RWPE1 (cell line): ENCODE data around the gene NEURL1B.
"Not testable (repeated sequence)": the region's sequence is repeated elsewhere in the genome, so short reads cannot be mapped to it uniquely, and the experiment has no call there.

Source experiments
- CTCF ChIA-PET: fragments of 350-600 bp; sonication (Branson Sonifier 250); formaldehyde crosslinking; extraction: SDS; loops from one replicate; lab custom pipeline; 2021; lab: Yijun Ruan, JAX
- POLR2A ChIA-PET: fragments of 400-600 bp; formaldehyde crosslinking; extraction: SDS; loops from one replicate; lab custom pipeline; 2020; ENCODE audit warnings: antibody characterized with exemption; ENCODE audit not compliant: low non-redundant PET; lab: Yijun Ruan, JAX
- DNase-seq: peaks from one replicate; pipeline ENCODE4 v3.0.0; 2012; ENCODE audit warnings: low spot score
- H3K27ac ChIP-seq: fragments of 450-650 bp; 2 replicates; pipeline ENCODE4 v1.5.1; 2017
- CTCF ChIP-seq: fragments of 450-650 bp; conservative IDR thresholded peaks from 2 replicates; pipeline ENCODE4 v1.5.1; 2017; ENCODE audit warnings: low read depth, mild to moderate bottlenecking

NEURL1B gene

GRCh38 chr5:172646716-172647285 lies 5.7 kb downstream of the NEURL1B start:
- DNase-seq, result no peak
- ChIA-PET POLR2A (no interaction called here), CTCF (interaction anchor here (0.7 to 1.1 kb wide), 3 partner anchors 21 to 167 kb away, joined by 3 read pairs; no protein-coding TSS in a partner anchor)
- TF ChIP-seq CTCF, result no peak
- H3K27ac ChIP-seq, result peak overlapping the region; percentile 71

- no peak for TF ChIP-seq CTCF
- POLR2A ChIA-PET, result no interaction called here
- DNase-seq, result peak; percentile 48
- peak overlapping the region; percentile 71 for H3K27ac ChIP-seq
- CTCF ChIA-PET, result interaction anchor here (1.1 kb wide), 1 partner anchor 168 kb away, joined by 3 read pairs; no protein-coding TSS in a partner anchor
Observed at GRCh38 chr5:172647352-172648012, 6.4 kb downstream of the NEURL1B start.

GRCh38 chr5:172648013-172648381 lies 6.9 kb downstream of the NEURL1B start:
- H3K27ac ChIP-seq, result peak overlapping the region; percentile 71
- CTCF ChIA-PET, result no interaction called here

GRCh38 chr5:172648755-172649154 lies 7.7 kb downstream of the NEURL1B start:
- ChIA-PET CTCF (no interaction called here), POLR2A (no interaction called here)
- H3K27ac ChIP-seq, result peak overlapping the region; percentile 71
- TF ChIP-seq CTCF, result no peak
- DNase-seq, result no peak

More at GRCh38 chr5:172648013-172648381, 6.9 kb downstream of the NEURL1B start:
- TF ChIP-seq CTCF, result no peak
- POLR2A ChIA-PET, result no interaction called here
- DNase-seq, result peak; percentile 90

- POLR2A ChIA-PET, H3K27ac ChIP-seq, DNase-seq: not testable (repeated sequence)
- CTCF ChIA-PET, result interaction anchor here (0.9 kb wide), 1 partner anchor 177 kb away, joined by 3 read pairs; no protein-coding TSS in a partner anchor
Observed at GRCh38 chr5:172656496-172656895, 15.4 kb downstream of the NEURL1B start.

GRCh38 chr5:172657524-172658233 lies 16.6 kb downstream of the NEURL1B start:
- DNase-seq, CTCF ChIA-PET, POLR2A ChIA-PET: not testable (repeated sequence)
- peak overlapping the region; percentile 96 for H3K27ac ChIP-seq

- H3K27ac ChIP-seq, result peak overlapping the region; percentile 96
- no peak for DNase-seq
- CTCF ChIA-PET, result no interaction called here
- no peak for TF ChIP-seq CTCF
- POLR2A ChIA-PET, result no interaction called here
Observed at GRCh38 chr5:172658391-172658790, 17.3 kb downstream of the NEURL1B start.
